ENCODE measurements around the gene SRD5A1.

- TF ChIP-seq CTCF (IDR thresholded peaks at IDR 0.05): no peak
- TF ChIP-seq POLR2A (IDR thresholded peaks at IDR 0.05): no peak
Observed at GRCh38 chr5:6585168-6585567, 48.1 kb upstream of the SRD5A1 start.
